ENCODE measurements around the gene CLIP2.
A peak's percentile ranks its signal among the peaks of the same experiment; 100 is the strongest.

CLIP2 gene

DNA sequence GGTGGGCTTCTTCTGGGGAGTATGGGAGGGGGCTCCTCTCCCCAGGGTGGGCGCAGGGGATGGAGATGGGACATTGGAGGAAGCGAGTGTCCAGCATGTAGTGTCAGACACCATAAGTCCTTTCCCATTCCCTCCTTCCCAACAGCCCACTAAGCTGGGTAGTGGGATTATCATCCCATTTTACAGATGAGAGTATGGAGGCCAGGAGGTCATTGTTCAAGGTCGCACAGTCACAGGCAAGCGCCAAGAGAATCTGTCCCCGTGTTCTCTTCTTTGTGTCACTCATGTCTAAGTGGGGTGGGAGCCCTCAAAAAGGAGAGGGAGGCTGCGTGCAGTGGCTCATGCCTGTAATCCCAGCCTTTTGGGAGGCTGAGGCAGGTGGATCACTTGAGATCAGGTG is 64.8 kb downstream of the CLIP2 start:
- H3K9ac ChIP-seq (ENCODE audit: low read length): no peak overlapping the region
- H3K27me3 ChIP-seq (ENCODE audit: control insufficient read depth, insufficient read depth, low read length): no peaks in the 10 kb centered on the region
- no peaks in the 10 kb centered on the region for H3K4me1 ChIP-seq (ENCODE audit: control insufficient read depth, insufficient read depth, low read length)
- H3K4me3 ChIP-seq (ENCODE audit: low read length): no peak overlapping the region
- peaks cover 17% of the 10 kb centered on the region for H3K36me3 ChIP-seq (ENCODE audit: control insufficient read depth, insufficient read depth, low read length)
- no peak overlapping the region for H3K27ac ChIP-seq (ENCODE audit: low read depth, low read length)

GRCh38 chr7:74355091-74355490 is 65.9 kb downstream of the CLIP2 start:
- H3K27ac ChIP-seq (ENCODE audit: low read depth, low read length): no peak overlapping the region
- H3K27me3 ChIP-seq (ENCODE audit: control insufficient read depth, insufficient read depth, low read length): no peaks in the 10 kb centered on the region
- no peak overlapping the region for H3K9ac ChIP-seq (ENCODE audit: low read length)
- H3K36me3 ChIP-seq (ENCODE audit: control insufficient read depth, insufficient read depth, low read length): peaks cover 17% of the 10 kb centered on the region
- no peaks in the 10 kb centered on the region for H3K4me1 ChIP-seq (ENCODE audit: control insufficient read depth, insufficient read depth, low read length)
- no peak overlapping the region for H3K4me3 ChIP-seq (ENCODE audit: low read length)

DNA sequence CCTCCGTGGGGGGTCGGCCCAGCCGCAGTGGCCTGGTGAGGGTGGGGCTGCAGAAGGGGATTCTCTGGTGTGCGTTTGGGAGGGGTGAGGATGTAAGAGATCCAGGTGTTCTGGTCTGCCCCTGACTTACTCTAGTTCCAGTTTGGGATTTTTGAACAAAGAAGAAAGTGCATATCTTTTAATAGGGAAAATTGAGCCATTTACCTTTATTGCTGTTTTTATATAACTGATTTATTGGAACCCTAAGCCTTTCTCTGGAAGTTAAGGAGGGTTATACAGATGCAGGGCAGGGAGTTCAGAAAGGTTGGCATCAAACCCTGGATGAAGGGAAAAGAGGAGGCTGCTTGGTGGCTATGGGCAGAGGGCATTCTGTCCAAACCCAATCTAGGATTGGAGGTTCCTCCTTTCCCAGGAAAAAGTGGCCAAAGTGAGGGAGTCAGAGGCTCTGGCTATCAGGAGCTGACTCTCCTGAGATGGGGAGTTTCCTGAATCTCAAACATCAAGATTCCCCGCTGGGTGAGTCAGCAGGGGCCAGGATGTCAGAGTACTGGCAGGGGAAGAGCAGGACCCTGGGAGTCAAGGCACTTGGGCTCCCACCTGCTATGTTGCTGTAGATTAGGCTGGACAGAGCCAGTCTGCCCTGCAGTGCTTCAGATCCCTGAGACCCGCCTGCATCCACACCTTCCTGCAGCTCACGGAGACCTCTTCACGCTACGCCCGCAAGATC is 67.5 kb downstream of the CLIP2 start:
- H3K4me3 ChIP-seq (ENCODE audit: low read length): no peak overlapping the region
- H3K9ac ChIP-seq (ENCODE audit: low read length): no peak overlapping the region
- H3K4me1 ChIP-seq (ENCODE audit: control insufficient read depth, insufficient read depth, low read length): no peaks in the 10 kb centered on the region
- H3K36me3 ChIP-seq (ENCODE audit: control insufficient read depth, insufficient read depth, low read length): peaks cover 22% of the 10 kb centered on the region
- H3K27ac ChIP-seq (ENCODE audit: low read depth, low read length): no peak overlapping the region
- H3K27me3 ChIP-seq (ENCODE audit: control insufficient read depth, insufficient read depth, low read length): no peaks in the 10 kb centered on the region

DNA sequence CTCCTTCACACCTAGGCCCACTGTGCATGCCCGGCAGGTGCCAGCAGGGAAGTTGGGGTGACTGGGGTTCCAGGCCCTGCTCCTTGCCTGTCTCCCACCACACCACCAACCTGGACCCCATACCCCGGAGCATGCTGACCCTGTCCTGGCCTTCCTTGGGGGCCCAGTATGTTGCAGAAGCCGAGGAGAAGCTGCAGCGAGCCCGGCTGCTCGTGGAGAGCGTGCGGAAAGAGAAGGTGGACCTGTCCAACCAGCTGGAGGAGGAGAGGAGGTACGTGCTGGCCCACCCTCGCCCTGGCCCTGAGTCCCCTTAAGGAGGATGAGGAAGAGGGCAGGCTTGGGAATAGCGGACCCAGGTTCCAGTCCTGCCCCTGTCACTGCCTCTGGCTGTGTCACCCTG is 70.8 kb downstream of the CLIP2 start:
- Histone ChIP-seq H3K4me3 (ENCODE audit: low read length) (no peak overlapping the region), H3K27me3 (ENCODE audit: control insufficient read depth, insufficient read depth, low read length) (no peaks in the 10 kb centered on the region), H3K36me3 (ENCODE audit: control insufficient read depth, insufficient read depth, low read length) (peaks cover 20% of the 10 kb centered on the region), H3K27ac (ENCODE audit: low read depth, low read length) (no peak overlapping the region), H3K9ac (ENCODE audit: low read length) (no peak overlapping the region), H3K4me1 (ENCODE audit: control insufficient read depth, insufficient read depth, low read length) (no peaks in the 10 kb centered on the region)

- H3K27me3 ChIP-seq (ENCODE audit: control insufficient read depth, insufficient read depth, low read length): no peaks in the 10 kb centered on the region
- no peak overlapping the region for H3K9ac ChIP-seq (ENCODE audit: low read length)
- H3K27ac ChIP-seq (ENCODE audit: low read depth, low read length): no peak overlapping the region
- H3K4me1 ChIP-seq (ENCODE audit: control insufficient read depth, insufficient read depth, low read length): no peaks in the 10 kb centered on the region
- peaks cover 9% of the 10 kb centered on the region for H3K36me3 ChIP-seq (ENCODE audit: control insufficient read depth, insufficient read depth, low read length)
- H3K4me3 ChIP-seq (ENCODE audit: low read length): no peak overlapping the region
Observed at GRCh38 chr7:74362266-74362665, 73.1 kb downstream of the CLIP2 start.

GRCh38 chr7:74364061-74364460 is 74.9 kb downstream of the CLIP2 start:
- Histone ChIP-seq H3K27ac (ENCODE audit: low read depth, low read length) (no peak overlapping the region), H3K27me3 (ENCODE audit: control insufficient read depth, insufficient read depth, low read length) (no peaks in the 10 kb centered on the region), H3K36me3 (ENCODE audit: control insufficient read depth, insufficient read depth, low read length) (peaks cover 7% of the 10 kb centered on the region), H3K4me3 (ENCODE audit: low read length) (no peak overlapping the region), H3K9ac (ENCODE audit: low read length) (no peak overlapping the region), H3K4me1 (ENCODE audit: control insufficient read depth, insufficient read depth, low read length) (no peaks in the 10 kb centered on the region)

DNA sequence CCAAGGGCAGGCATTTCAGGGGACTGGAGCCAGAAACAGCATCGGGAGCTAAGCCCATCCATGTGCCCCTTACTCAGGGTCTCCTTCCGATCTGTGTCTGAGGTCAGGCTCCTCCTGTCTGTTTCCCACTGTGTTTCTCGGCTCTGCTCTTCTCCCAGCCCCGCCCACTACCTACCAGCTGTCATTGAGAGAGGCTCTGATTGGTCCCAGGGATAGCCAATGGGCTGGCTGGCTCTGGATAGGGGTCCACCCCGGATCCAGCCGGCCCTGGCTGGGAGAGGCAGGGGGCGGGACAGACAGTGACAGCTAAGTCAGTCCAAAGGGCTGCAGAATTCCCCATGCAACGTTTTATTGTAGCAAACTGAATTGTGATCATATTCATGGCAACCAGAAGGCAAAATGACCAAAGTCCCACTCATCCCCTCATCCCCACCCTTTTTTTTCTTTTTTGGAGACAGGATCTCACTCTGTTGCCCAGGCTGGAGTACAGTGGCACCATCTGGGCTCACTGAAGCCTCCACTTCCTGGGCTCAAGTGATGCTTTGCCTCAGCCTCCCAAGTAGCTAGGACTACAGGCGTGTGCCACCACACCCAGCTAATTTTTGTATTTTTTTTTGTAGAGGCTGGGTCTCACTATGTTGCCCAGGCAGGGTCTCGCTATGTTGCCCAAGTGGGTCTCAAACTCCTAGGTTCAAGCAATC is 76.3 kb downstream of the CLIP2 start:
- H3K9ac ChIP-seq (ENCODE audit: low read length): no peak overlapping the region
- H3K4me3 ChIP-seq (ENCODE audit: low read length): no peak overlapping the region
- H3K4me1 ChIP-seq (ENCODE audit: control insufficient read depth, insufficient read depth, low read length): no peaks in the 10 kb centered on the region
- H3K27ac ChIP-seq (ENCODE audit: low read depth, low read length): no peak overlapping the region
- no peaks in the 10 kb centered on the region for H3K27me3 ChIP-seq (ENCODE audit: control insufficient read depth, insufficient read depth, low read length)
- H3K36me3 ChIP-seq (ENCODE audit: control insufficient read depth, insufficient read depth, low read length): peaks cover 6% of the 10 kb centered on the region

GRCh38 chr7:74371381-74372341 is 82.5 kb downstream of the CLIP2 start:
- H3K4me3 ChIP-seq (ENCODE audit: low read length): no peak overlapping the region
- no peaks in the 10 kb centered on the region for H3K27me3 ChIP-seq (ENCODE audit: control insufficient read depth, insufficient read depth, low read length)
- H3K27ac ChIP-seq (ENCODE audit: low read depth, low read length): peak overlapping the region; percentile 90
- peaks cover 13% of the 10 kb centered on the region for H3K4me1 ChIP-seq (ENCODE audit: control insufficient read depth, insufficient read depth, low read length)
- no peak overlapping the region for H3K9ac ChIP-seq (ENCODE audit: low read length)
- peaks cover 9% of the 10 kb centered on the region for H3K36me3 ChIP-seq (ENCODE audit: control insufficient read depth, insufficient read depth, low read length)

- peak overlapping the region; percentile 21 for H3K4me3 ChIP-seq (ENCODE audit: low read length)
- no peak overlapping the region for H3K9ac ChIP-seq (ENCODE audit: low read length)
- no peaks in the 10 kb centered on the region for H3K27me3 ChIP-seq (ENCODE audit: control insufficient read depth, insufficient read depth, low read length)
- H3K36me3 ChIP-seq (ENCODE audit: control insufficient read depth, insufficient read depth, low read length): peaks cover 16% of the 10 kb centered on the region
- H3K4me1 ChIP-seq (ENCODE audit: control insufficient read depth, insufficient read depth, low read length): peaks cover 13% of the 10 kb centered on the region
- peak overlapping the region; percentile 90 for H3K27ac ChIP-seq (ENCODE audit: low read depth, low read length)
Observed at GRCh38 chr7:74372511-74373111, 83.4 kb downstream of the CLIP2 start.

DNA sequence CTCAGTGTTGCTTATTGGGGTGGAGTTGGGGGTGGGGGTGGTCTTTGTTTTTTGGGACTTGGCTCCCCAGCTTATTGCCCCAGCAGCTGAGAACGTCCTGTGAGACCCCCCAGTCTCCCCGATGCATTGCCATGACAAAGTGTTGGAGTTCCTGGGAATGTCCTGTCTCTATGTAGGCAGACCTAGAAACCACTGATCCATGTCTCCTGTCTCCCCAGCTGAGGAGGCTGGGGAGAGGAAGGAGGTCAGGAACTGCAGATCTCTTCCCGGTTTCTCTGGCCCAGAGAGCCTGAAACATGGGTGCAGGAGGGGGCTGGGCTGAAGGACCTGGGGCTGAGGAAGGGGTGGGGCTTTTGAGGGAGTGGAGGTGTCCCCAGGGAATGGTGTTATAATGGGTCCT is 84.3 kb downstream of the CLIP2 start:
- H3K27ac ChIP-seq (ENCODE audit: low read depth, low read length): no peak overlapping the region

GRCh38 chr7:74375726-74376220 is 86.6 kb downstream of the CLIP2 start:
- no peak overlapping the region for H3K9ac ChIP-seq (ENCODE audit: low read length)
- H3K4me1 ChIP-seq (ENCODE audit: control insufficient read depth, insufficient read depth, low read length): peaks cover 18% of the 10 kb centered on the region
- H3K36me3 ChIP-seq (ENCODE audit: control insufficient read depth, insufficient read depth, low read length): peaks cover 16% of the 10 kb centered on the region
- no peaks in the 10 kb centered on the region for H3K27me3 ChIP-seq (ENCODE audit: control insufficient read depth, insufficient read depth, low read length)
- H3K4me3 ChIP-seq (ENCODE audit: low read length): no peak overlapping the region
- H3K27ac ChIP-seq (ENCODE audit: low read depth, low read length): no peak overlapping the region

More for the DNA sequence above, 84.3 kb downstream of the CLIP2 start:
- Histone ChIP-seq H3K4me3 (ENCODE audit: low read length) (no peak overlapping the region), H3K27me3 (ENCODE audit: control insufficient read depth, insufficient read depth, low read length) (no peaks in the 10 kb centered on the region), H3K36me3 (ENCODE audit: control insufficient read depth, insufficient read depth, low read length) (peaks cover 16% of the 10 kb centered on the region), H3K9ac (ENCODE audit: low read length) (no peak overlapping the region), H3K4me1 (ENCODE audit: control insufficient read depth, insufficient read depth, low read length) (peaks cover 13% of the 10 kb centered on the region)

Measured in rectal smooth muscle tissue (tissue), 1 donor.